NCI-H146 (cell line): ENCODE data around the gene MEF2D.

ENCODE experiments used
- DNase-seq: peaks from one replicate; lab custom pipeline; 2025; lab: John Stamatoyannopoulos, UW

Gene MEF2D

GRCh38 chr1:156468693-156469345, 31.8 kb downstream of the MEF2D start:
- DNase-seq, result no peak

GRCh38 chr1:156467906-156468305, 32.7 kb downstream of the MEF2D start:
- no peak for DNase-seq

GRCh38 chr1:156467385-156467784, 33.2 kb downstream of the MEF2D start:
- DNase-seq, result no peak

GRCh38 chr1:156465747-156466365, 34.7 kb downstream of the MEF2D start:
- DNase-seq, result no peak

- DNase-seq, result no peak
These were observed 35.6 kb downstream of the MEF2D start for GRCh38 chr1:156464825-156465452.

GRCh38 chr1:156464335-156464734, 36.2 kb downstream of the MEF2D start:
- no peak for DNase-seq

GRCh38 chr1:156463874-156464273, 36.7 kb downstream of the MEF2D start:
- DNase-seq, result no peak

- no peak for DNase-seq
These were observed 37.4 kb downstream of the MEF2D start for GRCh38 chr1:156462954-156463795.

GRCh38 chr1:156461781-156462647, 38.6 kb downstream of the MEF2D start:
- no peak for DNase-seq

- DNase-seq, result no peak
These were observed 39.5 kb downstream of the MEF2D start for GRCh38 chr1:156461109-156461508.

GRCh38 chr1:156460525-156460924, 40.0 kb downstream of the MEF2D start:
- no peak for DNase-seq

- no peak for DNase-seq
These were observed 42.4 kb downstream of the MEF2D start for GRCh38 chr1:156458181-156458503.

GRCh38 chr1:156456625-156457465, 43.7 kb downstream of the MEF2D start:
- DNase-seq, result peak; percentile 99

GRCh38 chr1:156455362-156455761, 45.2 kb downstream of the MEF2D start:
- no peak for DNase-seq

GRCh38 chr1:156452907-156453306, 47.7 kb downstream of the MEF2D start:
- no peak for DNase-seq

GRCh38 chr1:156451505-156452160, 48.9 kb downstream of the MEF2D start:
- no peak for DNase-seq

- DNase-seq, result no peak
These were observed 52.2 kb downstream of the MEF2D start for GRCh38 chr1:156448134-156448967.

GRCh38 chr1:156445789-156446263, 54.7 kb downstream of the MEF2D start:
- DNase-seq, result peak; percentile 87

GRCh38 chr1:156444407-156445001, 56.1 kb downstream of the MEF2D start:
- DNase-seq, result peak; percentile 19
